ENCODE measurements around the gene TRAM2. TPM values are rescaled to one million over a fixed set of nuclear protein-coding genes. Genes with fewer than 3 reads are reported as not detected.
A peak's percentile ranks its signal among the peaks of the same experiment; 100 is the strongest.

TRAM2 gene
- total and polyA plus RNA-seq, 2 of the 4 experiments (the other 2 are of a cell fraction), result 77.2 to 95.7 TPM

GRCh38 chr6:52549428-52549827 is 27.4 kb downstream of the TRAM2 start:
- TF ChIP-seq CEBPB (IDR thresholded peaks at IDR 0.05; ENCODE audit: low read depth, low read length), result no peak
- TF ChIP-seq ELK1 (IDR thresholded peaks at IDR 0.05; ENCODE audit: borderline replicate concordance, low read depth, low read length), result no peak
- in situ Hi-C loops (cut with MboI; ENCODE audit: low sequenced_read_pairs), result no loop called here
- H4K20me1 ChIP-seq (ENCODE audit: insufficient read depth, low read length), result peaks cover 39% of the 10 kb centered on the region
- H2BK5ac ChIP-seq (ENCODE audit: low read depth, low read length, poor library complexity, severe bottlenecking), result peak overlapping the region; percentile 96
- H3K27ac ChIP-seq (ENCODE audit: insufficient read depth, low read length), result no peak overlapping the region
- ATAC-seq (ENCODE audit: low read depth), result no peak
- no peaks in the 10 kb centered on the region for H3K27me3 ChIP-seq (ENCODE audit: control insufficient read depth, insufficient read depth, low read length)
- H3K4me2 ChIP-seq (ENCODE audit: low read depth, low read length), result no peak overlapping the region
- H2AK5ac ChIP-seq (ENCODE audit: low read depth, low read length), result peak overlapping the region; percentile 2; the same call in 1 of the 2 replicates
- H3K23ac ChIP-seq (ENCODE audit: low read depth, low read length), result peak overlapping the region; percentile 31
- peak overlapping the region; percentile 91; the same call in 1 of the 2 replicates for H2BK120ac ChIP-seq (ENCODE audit: low read depth, low read length)
- peaks cover 6% of the 10 kb centered on the region; the same call in 1 of the 2 replicates for H3K36me3 ChIP-seq (ENCODE audit: control insufficient read depth, insufficient read depth, low read length)
- 0 out of 3 replicates have a peak overlapping the region, but pooled peaks have one; percentile 18 for H2BK15ac ChIP-seq (ENCODE audit: low read depth, low read length)
- no peak overlapping the region for H3K56ac ChIP-seq (ENCODE audit: extremely low read depth, insufficient read depth, low read length)
- peak overlapping the region; percentile 71 for H4K91ac ChIP-seq (ENCODE audit: insufficient read depth, low read depth, low read length)
- peaks cover 70% of the 10 kb centered on the region for H3K4me1 ChIP-seq (ENCODE audit: control insufficient read depth, insufficient read depth, low read length)
- no peak overlapping the region for H2AFZ ChIP-seq (replicated peaks; ENCODE audit: low read length, poor library complexity)
- dilution Hi-C loops (cut with HindIII; ENCODE audit: low sequenced_read_pairs, unreplicated experiment), result no loop called here
- 100% methylated on average over 1 of the region's 4 CpGs; no CpG with 5 or more reads in 1 of the 2 experiments for WGBS, 2 experiments (ENCODE audit: extremely low coverage in 2 of 2, insufficient read length in 1 of 2)
- H3K4ac ChIP-seq (ENCODE audit: low read depth, low read length), result peak overlapping the region; percentile 86
- H3K18ac ChIP-seq (ENCODE audit: low read depth, low read length), result no peak overlapping the region
- no peak overlapping the region for H3K9ac ChIP-seq (ENCODE audit: low read depth, low read length)
- peaks cover 27 to 99% of the 10 kb centered on the region in 2 experiments; a peak in 3 of 4 replicates for H3K79me1 ChIP-seq (ENCODE audit: low read depth in 1 of 2, low read length in 2 of 2)
- peak overlapping the region; percentile 8 to 79; a peak in 2 of 4 replicates for H4K8ac ChIP-seq (ENCODE audit: low read depth in 2 of 2, low read length in 2 of 2)
- peak overlapping the region; percentile 8; the same call in 1 of the 2 replicates for H4K5ac ChIP-seq (ENCODE audit: low read depth, low read length)
- no peak overlapping the region for H2AK9ac ChIP-seq (replicated peaks; ENCODE audit: low read depth, low read length, poor library complexity)
- H3K9me3 ChIP-seq (ENCODE audit: control insufficient read depth, insufficient read depth, low read length), result no peaks in the 10 kb centered on the region
- intact Hi-C loops (cut with micrococcal nuclease), result no loop called here
- no peak overlapping the region for H3K4me3 ChIP-seq (ENCODE audit: insufficient read depth, low read depth, low read length)
- CTCF ChIA-PET, result interaction anchor here (0.6 kb wide), 1 partner anchor 69 kb away, joined by 4 read pairs; no protein-coding TSS in a partner anchor
- peaks cover 69% of the 10 kb centered on the region for H3K9me1 ChIP-seq (ENCODE audit: insufficient read depth, low read length)
- BruUV-seq (replicated peaks), result no TSS peak
- POLR2A ChIA-PET (ENCODE audit: unreplicated experiment), result no interaction called here
- DNase-seq, result no peak
- 0 out of 2 replicates have a peak overlapping the region, but pooled peaks have one; percentile 90 for H3K14ac ChIP-seq (replicated peaks; ENCODE audit: low read depth, low read length)
- H2BK20ac ChIP-seq (ENCODE audit: low read depth, low read length), result no peak overlapping the region; the same call in 1 of the 2 replicates

Data from IMR-90 (cell line).